GM18907 (cell line): ENCODE measurements around the gene ABHD13.
"Not testable (repeated sequence)": the region's sequence is repeated elsewhere in the genome, so short reads cannot be mapped to it uniquely, and the experiment has no call there.

Source experiments
- ATAC-seq: cut with Tn5 transposase; IDR thresholded peaks from one replicate; pipeline ENCODE4 v1.9.1; 2021; ENCODE audit warnings: mild to moderate bottlenecking, moderate library complexity; ENCODE audit not compliant: unreplicated experiment

The ABHD13 gene

DNA sequence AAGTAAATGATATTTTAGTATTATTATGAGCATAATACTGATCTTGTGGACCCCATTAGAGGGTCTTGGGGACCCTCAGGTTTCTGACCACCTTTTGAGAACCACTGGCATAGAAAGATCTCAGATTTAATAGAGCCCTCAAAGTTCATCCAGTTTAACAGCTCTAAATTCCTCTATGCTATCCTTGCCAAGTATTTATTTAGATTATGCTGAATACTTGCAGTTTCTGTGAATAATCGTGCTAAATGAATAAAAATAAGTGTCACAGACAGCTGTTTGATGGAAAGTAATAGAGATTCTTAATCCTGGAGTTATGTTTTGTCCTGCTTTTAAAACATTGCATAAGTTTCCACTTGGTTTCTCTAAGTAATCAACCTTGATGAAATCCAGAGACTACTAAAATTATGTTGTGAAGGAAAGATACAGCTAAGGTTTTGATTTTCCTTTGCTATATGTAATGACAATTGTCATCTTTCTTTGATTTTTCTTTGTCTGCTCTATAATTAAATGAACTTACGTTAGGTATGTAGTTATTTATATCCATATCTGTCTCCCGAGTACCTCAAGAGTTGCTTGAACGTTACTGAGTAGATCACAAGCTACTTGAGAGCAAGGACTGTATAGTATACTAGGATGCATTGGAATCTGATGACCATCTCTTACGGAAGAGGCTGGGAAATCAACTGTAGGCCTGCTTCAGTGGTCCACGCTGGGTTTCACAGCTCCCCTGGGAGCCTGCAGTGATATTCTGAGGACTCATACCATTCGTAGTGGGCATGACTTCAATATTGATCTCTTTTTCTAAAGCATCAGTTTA is 5.7 kb downstream of the ABHD13 start:
- ATAC-seq: no peak

DNA sequence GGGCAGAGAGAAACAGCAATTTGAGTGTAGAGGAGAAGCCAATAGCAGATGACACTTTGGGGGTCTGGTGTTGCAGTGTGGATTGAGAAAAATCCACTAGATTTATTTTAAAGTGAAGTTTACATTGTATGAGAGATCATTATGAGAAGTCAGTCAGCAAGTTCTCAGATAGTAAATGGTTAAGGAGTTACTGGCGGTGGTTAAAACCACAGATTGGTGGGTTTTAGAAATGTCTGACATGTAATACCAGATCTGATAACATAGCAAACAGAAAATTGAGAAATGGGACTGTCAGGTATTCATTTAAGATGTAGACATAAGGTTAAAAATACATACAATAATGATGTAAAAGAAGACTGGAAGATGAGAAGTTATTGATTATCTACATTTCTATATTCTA is 7.2 kb downstream of the ABHD13 start:
- peak; percentile 79 for ATAC-seq

DNA sequence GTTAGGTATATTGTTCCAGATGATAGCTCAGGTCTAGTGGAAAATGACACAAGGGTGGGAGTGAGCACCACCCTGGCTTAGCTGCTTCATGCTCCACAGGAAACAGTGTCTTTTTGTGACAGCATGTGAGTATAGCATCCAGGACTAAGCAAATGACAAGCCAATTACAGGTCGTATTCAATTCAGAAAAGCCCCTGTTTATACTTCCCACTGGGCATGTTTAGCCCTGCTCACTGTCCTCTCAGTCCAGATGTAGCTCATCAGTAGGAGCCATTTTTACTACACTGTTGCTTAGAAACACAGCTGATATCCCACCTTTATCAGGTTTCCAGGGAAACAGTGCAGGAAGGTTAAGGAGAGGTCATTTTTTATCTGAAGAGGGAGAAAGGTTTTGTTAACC is 8.0 kb downstream of the ABHD13 start:
- ATAC-seq: peak; percentile 39

DNA sequence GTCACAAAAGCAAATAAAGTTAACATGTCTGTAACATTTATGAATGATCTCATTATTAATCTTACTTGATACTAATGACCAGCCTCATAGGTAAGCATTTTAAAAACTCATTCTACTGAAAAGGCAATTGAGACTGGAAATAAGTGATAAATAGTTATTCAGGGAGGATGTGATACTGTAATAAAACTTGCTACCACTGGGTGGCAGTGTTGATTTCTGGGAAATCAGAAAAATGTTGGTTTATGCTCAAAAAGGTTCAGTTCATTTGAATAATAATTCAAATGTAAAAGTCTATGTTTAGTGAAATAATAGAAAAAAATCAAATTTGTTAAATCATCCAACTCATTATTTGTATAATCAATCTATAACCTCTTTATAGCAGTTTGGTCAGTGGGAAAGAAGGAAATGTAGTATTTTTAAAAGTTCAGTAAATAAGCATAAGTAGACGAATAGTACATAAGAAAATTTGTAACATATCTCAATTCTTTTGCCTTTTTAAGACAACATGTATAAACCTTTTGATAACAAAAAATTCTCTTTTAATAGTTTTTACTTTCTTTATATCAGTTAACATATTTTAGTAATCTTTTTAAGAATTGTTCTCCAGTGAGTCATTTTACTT is 9.6 kb downstream of the ABHD13 start:
- ATAC-seq: no peak

DNA sequence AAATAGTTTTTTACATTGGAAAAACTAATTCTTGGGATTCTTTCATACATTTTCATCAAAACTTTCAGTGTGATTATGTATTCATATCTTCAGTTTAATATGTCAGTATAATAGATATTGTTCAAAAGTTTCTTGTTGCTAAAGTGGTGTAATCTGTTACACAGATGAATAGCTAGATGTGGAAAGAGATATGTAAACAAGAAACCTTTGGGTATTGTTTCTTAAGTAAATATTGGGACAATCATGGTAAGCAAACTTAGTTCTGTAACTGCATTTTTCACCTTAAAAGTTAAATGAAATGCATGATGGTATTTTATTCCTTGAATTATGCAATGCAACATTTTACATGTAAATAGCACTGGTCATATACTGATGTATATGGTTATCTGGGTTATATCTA is 12.2 kb downstream of the ABHD13 start:
- no peak for ATAC-seq

DNA sequence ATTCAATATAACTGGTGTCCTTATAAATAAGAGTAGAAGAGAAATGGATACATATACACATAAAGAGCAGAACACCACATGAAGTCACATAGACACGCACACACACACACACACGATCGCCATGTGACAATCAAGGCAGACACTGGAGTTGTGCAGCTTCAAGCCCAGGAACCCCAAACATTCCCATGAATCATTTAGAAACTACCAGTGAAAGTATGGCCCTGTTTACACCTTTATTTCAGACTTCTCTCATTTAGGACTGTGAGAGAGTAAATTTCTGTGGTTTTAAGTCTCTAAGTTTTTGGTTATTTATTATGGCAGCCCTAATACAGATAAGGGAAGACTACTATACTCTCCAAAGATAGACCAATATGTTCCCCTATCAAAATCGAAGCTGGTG is 31.0 kb downstream of the ABHD13 start:
- ATAC-seq: peak; percentile 84

DNA sequence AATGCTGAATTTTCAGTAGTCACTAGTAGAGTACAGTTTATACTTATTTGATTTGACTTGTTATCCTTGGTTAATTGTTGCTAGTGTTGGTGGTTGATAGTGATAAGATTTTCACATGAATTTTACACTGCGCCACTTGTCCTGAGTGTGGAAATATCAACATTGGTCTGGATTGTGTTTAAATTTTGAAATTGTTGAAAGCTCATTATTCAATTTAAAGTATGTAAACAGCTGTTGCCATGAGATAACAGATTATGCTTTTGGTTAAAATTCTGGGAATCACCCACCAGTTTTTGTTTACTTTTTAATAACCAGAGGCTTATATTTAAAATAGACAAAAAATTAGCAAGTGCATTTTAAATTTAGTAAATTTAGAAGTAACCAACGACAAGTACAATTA is 39.1 kb downstream of the ABHD13 start:
- no peak for ATAC-seq

DNA sequence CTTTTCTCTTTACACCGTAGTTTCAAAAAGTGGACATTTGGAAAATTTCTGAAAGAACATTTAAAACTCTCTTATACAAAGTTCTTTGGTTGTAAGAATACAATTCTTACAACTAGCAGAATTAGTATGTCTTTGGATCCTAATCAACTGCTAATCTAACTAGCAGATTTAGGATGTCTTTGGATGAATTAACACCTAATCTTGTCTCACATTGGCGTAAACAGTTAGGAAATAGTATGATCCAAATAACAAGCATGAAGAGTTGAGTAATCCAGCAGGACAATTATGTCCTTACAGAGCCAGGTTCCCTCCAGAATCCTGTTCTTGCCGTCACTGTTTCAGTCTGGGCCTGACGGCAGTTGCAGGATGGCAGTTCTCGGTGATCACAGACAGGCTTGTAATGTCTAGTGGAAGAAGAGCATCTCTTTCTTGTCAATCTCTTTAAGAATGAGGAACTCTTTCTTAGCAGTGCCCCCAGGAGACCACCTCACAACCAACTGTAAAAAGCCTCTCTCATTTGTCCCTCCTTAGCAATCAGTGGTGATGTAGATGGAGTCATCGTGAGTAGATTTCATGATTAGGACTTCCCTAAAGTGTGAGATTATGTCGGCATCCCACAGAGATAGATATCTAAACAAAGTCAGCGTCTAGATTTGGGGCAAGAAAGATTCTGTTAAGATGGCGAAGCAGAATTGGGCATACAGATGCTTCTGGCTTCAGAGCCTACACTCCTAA is 45.6 kb downstream of the ABHD13 start:
- no peak for ATAC-seq

DNA sequence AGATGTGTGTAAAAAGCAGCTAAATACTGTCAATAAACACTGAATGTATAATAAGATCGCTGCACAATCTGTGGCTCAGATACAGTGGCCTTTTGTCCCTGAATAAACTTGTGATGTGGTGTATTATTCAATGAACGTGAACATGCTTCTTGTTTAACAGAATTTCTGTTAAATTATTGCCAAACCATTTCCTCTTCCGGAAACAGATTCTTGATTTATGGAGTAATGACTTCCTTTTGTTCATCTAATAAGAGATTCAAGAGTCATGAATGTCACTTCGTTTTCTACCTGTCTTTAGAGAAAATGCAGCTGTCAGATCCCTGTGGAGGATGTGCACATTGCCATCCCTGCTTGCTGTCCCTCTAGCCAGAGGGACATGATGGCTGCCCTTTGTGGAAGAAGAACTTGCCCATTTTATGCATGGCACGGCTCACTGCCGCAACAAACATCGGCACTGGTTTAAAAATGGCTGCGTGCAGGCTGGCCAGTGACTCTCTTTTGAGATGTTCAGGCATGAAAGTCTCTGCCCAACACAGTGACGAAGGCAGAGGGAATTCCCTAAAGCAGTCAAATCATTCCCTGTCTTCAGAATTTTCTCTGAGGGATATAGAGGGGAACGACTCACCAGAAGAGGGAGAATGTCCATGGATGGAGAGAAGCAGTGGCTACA is 48.3 kb downstream of the ABHD13 start:
- ATAC-seq: no peak

DNA sequence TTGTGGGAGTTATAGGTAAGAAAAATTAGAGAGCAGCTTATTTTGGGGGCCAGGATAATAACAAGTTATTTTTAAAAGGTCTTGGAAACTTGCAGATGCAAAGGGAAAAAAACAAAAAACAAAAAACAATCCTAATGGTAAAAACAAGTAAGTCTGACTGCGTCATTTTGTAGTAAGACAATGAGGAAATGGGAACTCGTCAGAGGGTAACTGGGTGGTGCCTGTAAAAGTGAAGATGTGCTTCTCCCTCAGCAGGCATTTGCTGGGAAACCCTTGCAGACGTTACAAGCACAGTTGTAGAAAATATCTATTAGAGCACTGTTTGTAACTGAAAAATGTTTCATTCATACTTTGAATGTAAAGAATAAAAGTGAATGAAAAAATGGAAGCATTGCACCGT is 49.2 kb downstream of the ABHD13 start:
- ATAC-seq: no peak

DNA sequence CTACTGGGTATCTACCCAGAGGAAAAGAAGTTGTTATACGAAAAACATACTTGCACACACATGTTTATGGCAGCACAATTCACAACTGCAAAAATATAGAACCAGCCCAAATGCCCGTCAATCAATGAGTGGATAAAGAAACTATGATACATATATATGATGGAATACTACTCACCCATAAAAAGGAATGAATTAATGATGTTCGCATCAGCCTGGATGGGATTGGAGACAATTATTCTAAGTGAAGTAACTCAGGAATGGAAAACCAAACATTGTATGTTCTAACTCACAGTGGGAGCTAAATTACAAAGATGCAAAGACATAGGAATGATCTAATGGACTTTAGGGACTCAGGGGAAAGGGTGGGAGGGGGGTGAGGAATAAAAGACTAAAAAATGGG is 49.7 kb downstream of the ABHD13 start:
- not testable (repeated sequence) for ATAC-seq

DNA sequence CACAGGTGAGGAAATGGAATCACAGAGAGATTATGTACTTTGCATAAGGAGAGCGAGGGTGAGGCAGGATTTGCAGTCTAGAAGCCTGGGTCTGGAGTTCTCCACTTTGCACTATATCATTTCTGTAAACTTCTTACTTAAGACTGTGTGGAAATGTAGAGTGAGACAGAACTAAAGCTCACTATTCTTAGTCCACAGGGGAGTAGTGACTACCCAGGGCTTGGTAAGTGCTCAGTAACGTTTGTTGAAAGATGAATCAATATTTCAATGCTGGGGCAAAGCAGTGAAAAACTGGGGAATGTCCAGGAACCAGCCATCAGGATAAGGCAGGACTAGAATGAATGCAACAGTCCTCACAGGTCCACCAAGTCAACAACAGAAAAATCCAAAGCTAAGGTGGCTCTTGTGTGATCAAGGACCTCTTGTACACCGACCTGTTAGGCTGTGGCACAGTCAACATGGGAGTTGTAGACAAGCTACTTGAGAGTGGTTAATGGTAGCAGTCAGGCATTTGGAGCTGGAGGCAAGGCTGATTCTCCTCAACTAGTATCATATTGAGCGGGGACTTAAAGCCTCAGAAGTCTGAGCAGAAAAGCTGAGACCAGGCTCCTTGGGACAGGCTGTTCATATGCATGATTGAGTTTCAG is 50.4 kb downstream of the ABHD13 start:
- no peak for ATAC-seq

DNA sequence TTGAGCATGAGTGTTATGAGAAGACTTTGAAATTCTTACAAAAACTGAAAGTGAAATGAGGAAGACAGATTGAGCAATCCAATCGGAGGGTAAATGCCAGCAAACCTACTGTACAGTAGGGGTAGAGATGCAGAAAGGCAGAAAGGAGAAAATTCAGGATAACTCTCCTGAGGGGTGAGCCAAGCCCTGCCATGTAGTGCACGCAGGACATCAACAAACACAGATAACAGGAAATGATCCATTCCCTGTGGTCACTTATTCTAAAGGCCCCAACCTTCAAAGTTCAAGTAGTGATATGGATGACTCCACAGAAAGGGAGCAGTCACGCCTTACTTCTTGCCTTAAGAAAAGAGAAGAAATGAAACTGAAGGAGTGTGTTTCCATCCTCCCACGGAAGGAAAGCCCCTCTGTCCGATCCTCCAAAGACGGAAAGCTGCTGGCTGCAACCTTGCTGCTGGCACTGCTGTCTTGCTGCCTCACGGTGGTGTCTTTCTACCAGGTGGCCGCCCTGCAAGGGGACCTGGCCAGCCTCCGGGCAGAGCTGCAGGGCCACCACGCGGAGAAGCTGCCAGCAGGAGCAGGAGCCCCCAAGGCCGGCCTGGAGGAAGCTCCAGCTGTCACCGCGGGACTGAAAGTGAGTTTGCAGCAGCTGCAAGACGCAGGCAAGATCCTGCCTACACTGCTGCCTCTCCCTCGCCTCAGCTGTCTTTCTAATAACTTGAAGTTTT is 51.6 kb downstream of the ABHD13 start, which contains the start of gene TNFSF13B:
Gene TNFSF13B (plus strand): TSS at position 118 of the 728 bp plus-strand sequence. CDS start 178 bp downstream, at position 296.
- peak; percentile 87 for ATAC-seq

DNA sequence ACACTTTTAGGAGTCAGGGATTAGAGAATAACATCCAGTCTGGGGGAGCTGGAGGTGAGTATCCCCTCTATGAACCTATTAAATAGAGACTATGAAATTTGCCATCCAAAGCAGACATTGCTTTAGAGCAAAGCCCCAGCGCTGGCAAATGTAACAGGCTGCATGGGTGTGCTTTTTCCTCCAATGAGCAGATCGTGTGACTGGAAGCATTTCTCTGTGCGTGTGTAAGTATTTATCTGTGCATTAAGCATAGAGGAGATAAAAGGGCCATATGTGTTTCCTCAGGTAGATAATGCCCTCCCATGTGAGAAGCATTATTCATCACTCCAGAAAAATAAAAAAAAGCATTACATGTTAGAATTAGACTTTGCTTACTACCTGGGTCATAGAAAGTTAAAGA is 52.2 kb downstream of the ABHD13 start:
- peak; percentile 19 for ATAC-seq

DNA sequence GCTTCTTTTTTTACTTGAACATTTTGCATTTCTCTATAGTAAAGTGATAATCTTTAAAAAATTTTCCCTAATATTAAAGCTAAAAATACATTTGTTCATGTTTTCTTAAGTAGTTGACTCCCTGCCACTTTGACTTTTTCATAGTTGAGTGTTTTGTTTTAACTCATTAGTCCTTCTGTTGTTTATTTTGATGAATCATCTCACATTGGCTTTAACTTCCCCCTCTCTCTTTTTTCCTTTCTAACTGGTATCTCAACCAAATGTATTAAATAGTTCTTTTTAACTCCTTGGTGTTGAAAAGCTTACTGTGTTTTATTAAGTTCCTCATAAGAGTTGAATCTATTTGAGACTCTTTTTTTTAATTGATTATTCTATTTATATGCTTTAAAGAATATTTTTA is 54.1 kb downstream of the ABHD13 start:
- ATAC-seq: no peak

DNA sequence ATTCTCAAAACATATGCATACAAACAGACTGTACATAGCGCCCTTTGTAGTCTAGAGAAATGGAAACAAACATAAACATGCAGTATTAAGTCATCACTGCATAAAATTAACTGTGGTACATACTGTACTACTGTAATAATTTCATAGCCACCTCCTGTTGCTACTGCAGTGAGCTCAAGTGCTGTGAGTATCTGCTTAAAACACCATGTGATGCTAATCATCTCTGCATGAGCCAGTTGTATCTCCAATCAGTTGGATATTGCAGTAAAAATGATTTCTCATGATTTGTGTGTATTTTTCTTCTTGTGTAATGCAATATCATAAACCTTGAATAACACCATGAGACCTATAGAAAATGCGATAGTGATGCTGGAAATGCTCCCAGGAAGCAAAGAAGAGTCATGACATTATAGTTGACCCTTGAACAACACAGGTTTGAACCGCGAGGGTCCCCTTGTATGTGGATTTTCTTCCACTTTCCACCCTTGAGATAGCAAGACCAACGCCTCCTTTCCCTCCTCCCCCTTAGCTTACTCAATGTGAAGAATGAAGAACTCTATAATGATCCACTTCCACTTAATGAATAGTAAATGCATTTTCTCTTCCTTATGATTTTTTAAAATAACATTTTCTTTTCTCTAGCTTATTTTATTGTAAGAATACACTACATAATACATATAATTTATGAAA is 55.4 kb downstream of the ABHD13 start:
- no peak for ATAC-seq

DNA sequence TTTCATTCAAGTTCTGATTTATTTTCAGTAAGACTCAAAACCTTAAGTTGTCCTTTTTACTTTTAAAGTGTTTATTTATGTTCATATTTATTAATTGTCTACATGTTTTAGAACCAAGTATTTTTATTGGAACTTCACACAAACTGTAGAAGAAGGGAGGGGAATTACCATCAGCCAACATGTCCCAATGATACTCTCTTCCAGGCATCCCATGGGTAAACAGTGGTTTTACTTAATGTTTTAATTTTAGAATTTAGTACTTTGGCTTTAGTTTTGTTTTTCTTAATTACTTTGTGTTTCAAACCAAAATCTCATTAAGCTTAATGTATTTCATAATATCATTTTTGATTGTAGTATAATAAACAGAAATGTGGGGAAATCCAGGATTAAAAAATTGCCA is 56.5 kb downstream of the ABHD13 start:
- ATAC-seq: no peak

DNA sequence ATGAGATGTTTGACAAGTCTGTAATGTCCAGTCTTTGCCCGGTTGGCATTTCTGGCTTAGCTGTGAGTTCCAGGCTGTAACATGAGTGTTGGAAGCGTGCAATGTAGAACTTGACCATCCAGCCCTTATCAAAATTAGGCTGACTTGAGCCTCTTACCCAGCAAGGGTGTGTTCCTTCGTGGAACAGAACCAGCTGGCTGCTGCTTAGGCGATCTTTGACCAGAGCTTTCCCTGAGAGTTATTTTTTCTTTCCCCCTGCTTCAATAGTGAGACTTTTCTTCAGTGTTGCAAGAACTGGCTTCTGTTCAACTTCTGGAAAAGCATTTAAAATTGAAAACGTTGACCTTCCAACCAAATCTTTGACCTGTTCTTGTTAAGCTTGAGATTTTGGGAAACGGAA is 57.9 kb downstream of the ABHD13 start:
- ATAC-seq: no peak

DNA sequence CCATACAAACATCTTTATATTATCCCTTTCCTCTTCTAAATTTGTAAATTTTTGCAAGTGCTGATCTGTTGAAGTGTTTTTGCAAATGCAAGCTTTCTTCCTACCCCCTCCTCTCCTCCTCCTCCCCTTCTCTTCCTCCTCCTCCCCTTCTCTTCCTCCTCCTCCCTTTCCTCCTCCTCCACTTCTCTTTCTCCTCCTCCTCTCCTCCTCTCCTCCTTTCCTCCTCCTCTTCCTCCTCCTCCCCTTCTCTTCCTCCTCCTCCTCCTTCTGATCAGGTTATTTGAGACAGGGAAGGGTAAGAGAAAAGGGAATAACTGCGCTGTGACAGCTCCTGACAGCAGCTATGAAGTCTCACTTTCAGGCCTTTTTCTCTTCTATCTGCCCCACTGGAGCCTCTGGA is 60.3 kb downstream of the ABHD13 start:
- ATAC-seq: no peak

DNA sequence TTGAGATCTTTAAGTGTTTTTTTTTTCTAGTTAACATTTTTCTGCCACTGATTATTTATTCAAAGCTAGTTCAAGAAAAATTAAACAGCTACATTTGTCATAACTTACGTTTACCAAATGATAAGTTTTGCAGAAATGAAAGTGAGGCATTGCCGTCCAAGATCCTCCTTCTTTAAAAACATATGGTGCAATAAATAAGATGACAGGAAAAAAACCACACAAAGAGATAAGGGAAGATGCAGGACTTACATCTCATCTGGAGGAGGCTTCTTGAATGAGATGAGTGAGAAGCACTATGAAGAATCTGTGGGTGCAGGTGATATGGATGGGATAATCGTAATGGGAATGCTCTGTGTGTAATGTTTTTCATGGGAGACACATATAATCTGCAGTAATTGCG is 63.7 kb downstream of the ABHD13 start:
- no peak for ATAC-seq
